ENCODE data around the gene FCAMR.

Gene FCAMR

DNA sequence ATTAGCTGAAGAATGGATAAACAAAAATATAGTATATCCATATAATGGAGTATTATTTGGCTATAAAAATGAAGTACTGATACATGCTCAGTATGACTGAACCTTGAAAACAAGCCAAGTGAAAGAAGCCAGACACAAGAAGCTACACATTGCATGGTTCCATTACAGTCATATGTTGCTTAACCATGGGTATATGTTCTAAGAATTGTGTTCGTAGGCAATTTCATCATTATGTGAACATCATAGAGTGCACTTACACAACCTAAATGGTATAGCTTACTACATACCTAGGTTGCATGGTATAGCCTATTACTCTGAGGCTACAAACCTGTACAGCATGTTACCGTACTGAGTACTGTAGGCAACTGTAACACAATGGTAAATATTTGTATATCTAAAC, 28.6 kb upstream of the FCAMR start:
- DNase-seq = no peak

GRCh38 chr1:206992790-206993189, 22.5 kb upstream of the FCAMR start:
- DNase-seq = no peak

GRCh38 chr1:206987873-206988272, 17.6 kb upstream of the FCAMR start:
- DNase-seq = no peak

DNA sequence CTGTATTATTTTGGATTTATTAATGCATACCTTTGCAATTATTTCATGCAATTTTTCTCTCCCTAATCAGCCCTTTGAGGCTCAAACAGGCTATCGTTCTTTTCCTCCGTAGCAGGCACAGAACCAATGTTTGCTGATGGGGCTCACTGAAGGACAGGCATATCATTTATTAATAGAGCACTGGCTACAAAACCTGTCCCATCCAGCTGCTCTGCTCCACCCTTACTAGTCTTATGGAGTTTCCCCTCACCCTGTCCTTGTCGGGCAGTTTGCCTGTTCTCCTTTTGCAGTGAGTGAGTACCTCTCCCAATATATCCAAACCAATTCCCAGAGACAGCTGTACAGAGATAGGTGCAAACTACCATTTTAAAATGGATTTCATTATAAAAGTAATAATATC, 16.6 kb upstream of the FCAMR start:
- DNase-seq = no peak

DNA sequence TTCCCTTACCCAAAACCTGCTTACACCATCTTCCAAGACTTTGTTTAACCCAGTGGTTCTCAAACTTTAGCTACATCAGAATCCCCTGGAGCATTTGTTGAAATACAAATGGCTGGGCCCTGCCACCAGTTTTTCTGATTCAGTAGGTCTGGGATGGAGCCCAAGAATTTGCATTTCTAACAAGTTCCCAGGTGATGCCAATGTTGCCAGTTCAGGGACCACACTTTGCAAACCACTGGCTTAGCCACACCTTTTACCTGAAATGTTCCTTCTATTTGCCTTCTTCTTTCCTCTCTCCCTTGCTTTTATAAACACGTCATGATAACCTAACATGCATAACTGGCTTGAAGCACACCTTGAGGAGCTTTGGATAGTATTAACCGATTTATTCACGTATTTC, 16.1 kb upstream of the FCAMR start:
- DNase-seq = no peak

DNA sequence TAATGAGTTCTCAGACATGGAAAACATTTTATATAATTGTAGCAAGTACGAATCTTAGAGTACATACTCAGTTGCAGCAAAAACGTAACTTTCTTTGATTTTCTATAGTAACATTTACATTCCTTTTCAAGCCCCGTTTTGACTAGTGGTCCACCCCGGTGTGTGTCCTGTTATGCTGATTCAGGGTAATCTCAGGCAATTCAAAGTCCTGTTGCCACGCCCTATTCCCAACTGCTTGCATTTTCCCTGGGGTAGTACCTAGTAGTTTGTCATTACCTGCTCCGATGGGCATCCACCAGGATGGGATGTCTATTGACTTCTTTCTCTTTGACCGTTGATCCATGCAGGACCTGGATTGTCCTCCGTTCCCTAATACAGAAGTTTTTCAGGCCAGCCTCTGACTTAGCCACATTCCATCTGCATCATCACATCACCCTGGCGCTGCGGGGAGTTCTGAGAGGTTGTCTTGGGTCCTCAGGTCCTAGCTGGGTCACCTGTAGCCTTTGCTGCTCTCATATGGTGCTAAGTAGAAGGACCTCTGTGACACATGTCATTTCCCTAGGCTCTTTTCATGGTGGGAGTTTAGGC, 15.0 kb upstream of the FCAMR start:
- no peak for DNase-seq

DNA sequence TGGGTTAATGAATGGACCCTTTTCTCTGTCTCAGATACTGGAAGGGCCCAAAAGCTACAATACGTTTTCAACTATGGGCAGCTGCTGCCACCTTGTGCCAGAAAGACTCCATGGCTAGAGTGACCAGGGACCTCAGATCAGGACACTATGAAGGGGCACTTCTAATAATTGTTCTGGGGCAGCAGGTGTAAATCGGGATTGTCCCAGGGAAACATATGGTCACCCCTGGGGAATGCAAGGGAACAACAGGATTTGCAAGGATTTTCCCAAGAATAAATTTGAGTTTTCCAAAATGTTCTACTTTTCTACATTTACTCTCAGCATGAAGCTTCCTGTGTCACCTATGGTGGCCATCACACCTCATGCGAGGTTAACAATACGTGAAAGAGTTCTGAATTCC, 12.0 kb upstream of the FCAMR start:
- DNase-seq = peak; percentile 36

GRCh38 chr1:206979379-206980043, 9.3 kb upstream of the FCAMR start:
- DNase-seq = peak; percentile 15

DNA sequence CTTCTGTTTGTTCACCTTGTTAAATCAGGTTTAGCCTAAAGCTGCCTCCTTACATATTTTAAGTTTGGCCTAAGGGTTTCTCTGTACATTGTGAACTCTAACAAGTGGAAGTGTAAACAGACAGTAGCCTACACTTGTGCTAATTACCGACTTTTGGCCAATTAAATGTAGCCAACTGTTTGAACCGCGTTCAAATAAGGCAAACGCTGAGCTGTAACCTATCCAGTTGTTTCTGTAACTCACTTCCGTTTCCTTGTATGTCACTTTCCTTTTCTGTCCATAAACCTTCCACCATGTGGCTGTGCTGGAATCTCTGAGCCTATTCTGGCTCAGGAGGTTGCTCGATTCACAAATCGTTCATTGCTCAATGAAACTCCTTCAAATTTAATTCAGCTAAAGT, 8.0 kb upstream of the FCAMR start:
- DNase-seq = no peak

GRCh38 chr1:206975306-206975705, 5.0 kb upstream of the FCAMR start:
- no peak for DNase-seq

DNA sequence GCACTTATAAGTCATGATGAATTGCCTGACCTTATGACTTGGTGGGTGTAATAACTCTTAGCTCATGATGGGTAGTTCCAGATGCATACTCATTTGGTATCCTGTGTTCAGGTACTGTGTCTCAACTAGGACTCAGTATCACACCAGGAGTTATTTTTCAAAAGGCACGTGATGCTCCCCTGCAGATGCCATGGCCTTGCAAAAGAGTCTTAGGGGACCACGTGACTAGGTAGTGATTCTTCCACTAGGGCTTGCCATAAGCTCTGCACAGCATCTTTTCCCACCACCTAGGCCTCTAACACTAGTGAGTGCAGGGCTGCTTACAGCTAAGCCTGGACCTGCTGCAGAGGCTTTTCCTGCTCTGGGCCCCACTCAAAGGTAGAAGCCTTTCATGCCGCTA, 3.9 kb upstream of the FCAMR start:
- DNase-seq = no peak

DNA sequence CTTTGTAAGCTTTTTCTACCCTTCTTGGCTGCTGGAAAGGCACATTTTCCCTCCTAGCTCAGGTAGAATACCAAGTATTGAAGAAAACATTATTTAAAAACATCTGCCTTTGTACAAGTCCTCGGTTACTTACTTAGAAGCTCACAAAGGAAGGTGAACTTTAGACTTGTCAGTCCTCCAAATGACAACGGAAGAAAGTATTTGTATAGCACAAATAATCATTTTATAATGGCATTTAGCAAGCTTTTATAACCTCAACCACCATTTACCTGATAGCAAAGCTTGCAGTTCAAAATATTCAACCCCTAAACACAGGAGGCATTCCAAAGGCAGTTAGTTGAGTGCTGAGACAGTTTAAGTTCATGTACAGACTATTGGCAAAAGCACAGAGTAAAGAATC, 2.5 kb upstream of the FCAMR start:
- DNase-seq = no peak

- DNase-seq = no peak
Observed at GRCh38 chr1:206971029-206971655, 882 bp upstream of the FCAMR start.

DNA sequence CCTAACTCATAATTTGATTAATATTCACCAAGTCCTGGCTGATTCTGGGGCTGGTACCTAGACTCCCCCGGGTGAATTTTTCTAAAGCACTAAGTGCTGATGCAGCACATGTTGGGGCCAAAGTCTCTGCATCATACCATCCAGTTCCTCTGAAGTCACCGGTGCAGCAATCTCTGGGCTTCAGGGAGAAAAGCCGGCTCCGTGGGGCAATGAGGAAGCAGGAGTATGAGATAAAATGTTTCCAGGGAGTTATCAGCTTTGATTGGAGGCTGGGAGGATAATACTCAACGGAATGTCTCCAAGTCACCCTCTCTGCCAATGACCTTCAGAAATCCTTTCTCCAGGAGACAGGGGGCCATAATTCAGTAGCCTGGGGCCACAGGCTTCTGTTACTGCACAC, 1.2 kb downstream of the FCAMR start:
- DNase-seq = no peak

DNA sequence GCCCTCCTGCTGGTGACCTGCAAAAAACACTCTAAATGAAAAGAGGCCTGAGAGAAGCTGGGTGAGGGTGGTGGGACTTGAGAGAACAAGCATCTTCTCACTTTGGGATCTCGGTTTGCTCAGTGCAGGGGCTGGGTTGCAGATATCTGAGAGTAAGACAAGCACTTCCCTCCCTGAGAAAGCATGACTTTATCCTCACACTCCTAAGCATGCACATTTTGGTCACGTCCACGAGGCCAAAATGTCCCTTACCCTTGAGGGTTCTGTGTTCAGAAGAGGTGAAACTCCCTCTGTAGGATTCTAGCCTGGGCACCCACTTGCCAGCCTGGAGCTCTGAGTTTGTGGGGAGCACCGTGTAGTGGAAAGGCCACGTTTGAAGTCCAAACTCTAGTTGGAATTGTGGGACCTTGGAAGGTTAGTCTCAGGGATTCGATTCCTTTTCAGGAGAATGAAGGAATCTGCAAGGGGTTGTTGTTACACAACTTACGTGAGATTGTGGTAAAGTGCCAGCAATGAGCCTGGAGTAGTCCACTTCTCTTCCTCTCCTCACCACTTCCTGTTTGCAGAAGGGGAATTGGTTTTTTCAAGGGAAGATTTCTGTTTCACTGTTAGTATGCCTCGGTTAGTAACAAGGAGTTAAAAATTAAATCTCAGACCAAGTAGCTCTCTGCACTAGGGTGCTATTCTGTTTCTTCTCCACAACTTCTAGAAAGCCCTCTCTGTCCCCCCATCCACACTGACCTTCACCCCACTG, 3.0 kb downstream of the FCAMR start:
- peak; percentile 52 for DNase-seq

- no peak for DNase-seq
Observed at GRCh38 chr1:206965781-206966180, 4.5 kb downstream of the FCAMR start.

DNA sequence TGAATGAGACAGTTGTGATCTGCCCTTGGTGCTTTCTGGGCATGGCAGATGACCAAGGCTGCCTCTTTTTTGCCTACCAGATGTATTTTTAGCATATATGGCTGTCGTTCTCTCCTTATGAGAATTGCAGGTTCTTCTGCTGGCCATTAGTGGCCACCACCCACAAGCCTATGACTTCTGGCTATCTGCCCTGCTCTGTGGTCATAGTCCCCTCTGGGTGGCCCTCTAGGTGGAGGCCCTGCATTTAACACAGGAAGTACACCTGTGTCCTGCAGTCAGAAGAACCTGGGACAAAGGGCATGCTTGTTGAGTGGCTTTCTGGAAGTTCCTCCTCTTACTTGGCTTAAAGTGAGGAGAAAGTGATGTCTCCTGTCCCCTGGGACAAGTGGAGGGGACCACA, 6.5 kb downstream of the FCAMR start:
- no peak for DNase-seq

DNA sequence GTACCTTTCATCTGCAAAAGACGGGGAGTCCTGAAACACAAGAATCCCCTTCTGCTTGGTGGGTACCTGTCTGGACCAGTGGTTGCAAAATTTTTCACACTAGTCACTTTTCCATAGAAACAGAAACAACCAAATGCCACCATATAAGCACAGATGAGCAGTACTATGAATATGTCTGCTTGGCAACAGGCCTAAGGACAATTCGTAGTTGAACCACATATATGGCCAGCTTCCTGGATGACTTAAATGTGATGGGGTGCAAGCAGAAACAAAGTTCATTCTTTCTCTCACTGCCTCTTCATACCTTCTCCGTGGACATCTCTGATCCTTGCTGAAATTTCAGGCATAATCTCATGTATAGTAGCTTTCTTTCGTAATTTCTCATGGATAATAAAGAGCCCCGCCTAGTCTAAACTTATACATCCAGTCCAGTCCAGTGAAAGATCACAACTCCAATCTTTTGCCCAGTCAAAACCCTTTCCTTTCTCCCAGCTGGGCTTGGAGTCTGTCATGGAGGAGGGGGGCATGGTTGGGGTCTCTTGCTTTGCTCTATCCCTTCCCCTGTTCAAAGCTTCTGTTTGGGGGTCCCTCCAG, 7.0 kb downstream of the FCAMR start:
- peak; percentile 24 for DNase-seq

- DNase-seq = no peak
Observed at GRCh38 chr1:206962272-206962671, 8.0 kb downstream of the FCAMR start.

- DNase-seq = no peak
Observed at GRCh38 chr1:206961668-206962067, 8.6 kb downstream of the FCAMR start.

GRCh38 chr1:206960676-206961386, 9.4 kb downstream of the FCAMR start:
- DNase-seq = no peak

GRCh38 chr1:206958144-206958543, 12.1 kb downstream of the FCAMR start:
- no peak for DNase-seq

DNA sequence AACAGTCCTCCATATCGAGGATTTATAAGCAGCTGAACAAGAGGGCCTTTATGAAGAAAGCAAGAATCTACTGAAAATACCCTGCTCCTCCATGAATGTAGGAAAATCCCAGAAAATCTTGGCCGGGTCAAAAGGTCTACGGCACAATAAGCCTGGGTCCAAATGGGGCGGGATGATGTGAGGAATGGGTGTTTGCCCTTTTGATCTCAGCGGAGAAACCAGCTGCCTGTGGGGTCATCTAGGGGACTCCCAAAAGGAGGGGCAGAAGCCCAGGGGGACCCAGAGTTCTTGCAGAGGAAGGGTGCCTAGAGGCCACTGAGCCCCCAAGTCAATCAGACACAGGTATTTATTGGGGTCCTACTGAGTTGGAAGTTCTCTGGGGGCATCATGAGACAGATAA, 12.6 kb downstream of the FCAMR start:
- DNase-seq = no peak
